ENCODE results near the gene KAT6B. TPM values are rescaled to one million over a fixed set of nuclear protein-coding genes. Genes with fewer than 3 reads are reported as not detected.
"Not testable (repeated sequence)": the region's sequence is repeated elsewhere in the genome, so short reads cannot be mapped to it uniquely, and the experiment has no call there.

The KAT6B gene
- total and polyA plus RNA-seq, 7 donors, result 5.8 to 77.0 (median 49.9) TPM

- no peak overlapping the region for H3K4me3 ChIP-seq
- no peak for TF ChIP-seq EP300 (IDR thresholded peaks at IDR 0.05)
- no peak for TF ChIP-seq POLR2AphosphoS5 (IDR thresholded peaks at IDR 0.05)
- no peak for TF ChIP-seq CTCF (IDR thresholded peaks at IDR 0.05)
- TF ChIP-seq POLR2A (IDR thresholded peaks at IDR 0.05), result no peak
- H3K9me3 ChIP-seq, result no peaks in the 10 kb centered on the region
- no peak for DNase-seq
- H3K36me3 ChIP-seq, result no peaks in the 10 kb centered on the region
- peaks cover 0 to 49% (median 36%) of the 10 kb centered on the region in 4 donors for H3K4me1 ChIP-seq
- no peak overlapping the region for H3K27ac ChIP-seq
- H3K27me3 ChIP-seq, result no peaks in the 10 kb centered on the region
- intact Hi-C loops (cut with DNase I), result loop anchor here (5.0 kb wide), 1 partner anchor 97 kb away; no protein-coding TSS in a partner anchor
Measured at GRCh38 chr10:74919671-74920070, 93.3 kb downstream of the KAT6B start.

- not testable (repeated sequence) for H3K9me3 ChIP-seq, H3K4me3 ChIP-seq, H3K36me3 ChIP-seq, H3K27me3 ChIP-seq, H3K27ac ChIP-seq, DNase-seq
- WGBS, 2 donors, result 96% methylated on average over 5 of the region's 5 CpGs
- intact Hi-C loops (cut with DNase I), result loop anchor here (5.0 kb wide), 1 partner anchor 99 kb away; no protein-coding TSS in a partner anchor
- peaks cover 0 to 63% (median 45%) of the 10 kb centered on the region in 4 donors for H3K4me1 ChIP-seq
Measured at GRCh38 chr10:74921070-74921469, 94.7 kb downstream of the KAT6B start.

GRCh38 chr10:74921744-74922143, 95.3 kb downstream of the KAT6B start:
- Histone ChIP-seq H3K27me3 (no peaks in the 10 kb centered on the region), H3K4me3 (no peak overlapping the region), H3K27ac (no peak overlapping the region), H3K9me3 (no peaks in the 10 kb centered on the region), H3K4me1 (peaks cover 0 to 65% (median 46%) of the 10 kb centered on the region in 4 donors), H3K36me3 (no peaks in the 10 kb centered on the region)
- no peak for DNase-seq
- TF ChIP-seq POLR2AphosphoS5 (IDR thresholded peaks at IDR 0.05), result no peak
- 82 to 83% methylated on average over 2 of the region's 2 CpGs for WGBS, 2 donors
- intact Hi-C loops (cut with DNase I), result loop anchor here (5.0 kb wide), 1 partner anchor 99 kb away; no protein-coding TSS in a partner anchor

- intact Hi-C loops (cut with DNase I), result loop anchor here (5.0 kb wide), 1 partner anchor 101 kb away; no protein-coding TSS in a partner anchor
- no peak for DNase-seq
- whole genome bisulfite sequencing, 2 donors, result 29 to 79% methylated on average over 1 of the region's 1 CpG
- peaks cover 0 to 69% (median 54%) of the 10 kb centered on the region in 4 donors for H3K4me1 ChIP-seq
- H3K36me3 ChIP-seq, result no peaks in the 10 kb centered on the region
- no peaks in the 10 kb centered on the region for H3K9me3 ChIP-seq
- H3K27me3 ChIP-seq, result no peaks in the 10 kb centered on the region
- H3K27ac ChIP-seq, result peak overlapping the region in 3 of 4 donors; percentile 71 to 89 (median 83)
- H3K4me3 ChIP-seq, result no peak overlapping the region
- no peak for TF ChIP-seq EP300 (IDR thresholded peaks at IDR 0.05)
- TF ChIP-seq POLR2A (IDR thresholded peaks at IDR 0.05), result no peak
- TF ChIP-seq CTCF (IDR thresholded peaks at IDR 0.05), result no peak
- TF ChIP-seq POLR2AphosphoS5 (IDR thresholded peaks at IDR 0.05), result no peak
Measured at GRCh38 chr10:74922921-74923320, 96.5 kb downstream of the KAT6B start.

GRCh38 chr10:74923556-74923955, 97.2 kb downstream of the KAT6B start:
- H3K36me3 ChIP-seq, result no peaks in the 10 kb centered on the region
- H3K9me3 ChIP-seq, result no peaks in the 10 kb centered on the region
- intact Hi-C loops (cut with DNase I), result loop anchor here (5.0 kb wide), 1 partner anchor 101 kb away; no protein-coding TSS in a partner anchor
- DNase-seq, result no peak
- no peak overlapping the region for H3K4me3 ChIP-seq
- WGBS, 2 donors, result 47 to 51% methylated on average over 4 of the region's 4 CpGs
- no peak for TF ChIP-seq EP300 (IDR thresholded peaks at IDR 0.05)
- no peak for TF ChIP-seq POLR2A (IDR thresholded peaks at IDR 0.05)
- no peak for TF ChIP-seq POLR2AphosphoS5 (IDR thresholded peaks at IDR 0.05)
- no peak for TF ChIP-seq CTCF (IDR thresholded peaks at IDR 0.05)
- H3K27ac ChIP-seq, result peak overlapping the region; percentile 68 to 89 (median 77)
- H3K27me3 ChIP-seq, result no peaks in the 10 kb centered on the region
- H3K4me1 ChIP-seq, result peaks cover 0 to 68% (median 57%) of the 10 kb centered on the region in 4 donors

Data from sigmoid colon (tissue), 7 donors.